SK-N-SH treated with all-trans-retinoic acid at 6 μM for 48 hours (cell line): ENCODE results near the gene PXDC1.

Experiments used
- ATAC-seq: fragments of 200-7000 bp; cut with Tn5 transposase; 3 replicates; pipeline ENCODE4 v1.9.1; 2020; ENCODE audit warnings: mild to moderate bottlenecking, moderate library complexity
- ARNTL ChIP-seq: fragments of 450-650 bp; formaldehyde crosslinking; IDR thresholded peaks from 2 replicates; pipeline ENCODE4 v1.5.0; 2020; ENCODE audit warnings: low read depth, mild to moderate bottlenecking, moderate library complexity, borderline replicate concordance
- BACH2 ChIP-seq: fragments of 250-450 bp; sonication (Bioruptor Pico); IDR thresholded peaks from 2 replicates; pipeline ENCODE4 v1.9.0; 2021; ENCODE audit warnings: mild to moderate bottlenecking, borderline replicate concordance
- CSDC2 ChIP-seq: fragments of 250-450 bp; sonication (Bioruptor Pico); IDR thresholded peaks from 2 replicates; pipeline ENCODE4 v1.5.0; 2020; ENCODE audit warnings: mild to moderate bottlenecking, moderate library complexity
- ESRRG ChIP-seq: fragments of 250-450 bp; sonication (Bioruptor Pico); IDR thresholded peaks from 2 replicates; pipeline ENCODE4 v1.6.1; 2021; ENCODE audit warnings: mild to moderate bottlenecking
- GLIS3 ChIP-seq: fragments of 250-450 bp; sonication (Bioruptor Pico); IDR thresholded peaks from 2 replicates; pipeline ENCODE4 v1.5.0; 2020; ENCODE audit warnings: mild to moderate bottlenecking, moderate library complexity
- ISL1 ChIP-seq: fragments of 250-450 bp; sonication (Bioruptor Pico); IDR thresholded peaks from 2 replicates; pipeline ENCODE4 v2.1.2; 2022; ENCODE audit warnings: mild to moderate bottlenecking, moderate library complexity
- OSR1 ChIP-seq: fragments of 250-450 bp; sonication (Bioruptor Pico); IDR thresholded peaks from 2 replicates; pipeline ENCODE4 v1.8.0; 2022; ENCODE audit warnings: moderate library complexity, mild to moderate bottlenecking, inconsistent platforms
- PATZ1 ChIP-seq: fragments of 250-450 bp; sonication (Bioruptor Pico); IDR thresholded peaks from 2 replicates; pipeline ENCODE4 v1.8.0; 2020; ENCODE audit warnings: mild to moderate bottlenecking, moderate library complexity, borderline replicate concordance
- POU6F1 ChIP-seq: fragments of 250-450 bp; sonication (Bioruptor Pico); IDR thresholded peaks from 2 replicates; pipeline ENCODE4 v1.8.0; 2021; ENCODE audit warnings: low read depth, mild to moderate bottlenecking, moderate library complexity, borderline replicate concordance
- PPARA ChIP-seq: fragments of 250-450 bp; sonication (Bioruptor Pico); IDR thresholded peaks from 2 replicates; pipeline ENCODE4 v1.5.0; 2020; ENCODE audit warnings: mild to moderate bottlenecking, borderline replicate concordance
- RARB ChIP-seq: fragments of 250-450 bp; sonication (Bioruptor Pico); IDR thresholded peaks from 2 replicates; pipeline ENCODE4 v1.8.0; 2021; ENCODE audit warnings: mild to moderate bottlenecking, moderate library complexity
- SNAI2 ChIP-seq: fragments of 250-450 bp; sonication (Bioruptor Pico); IDR thresholded peaks from 2 replicates; pipeline ENCODE4 v1.5.0; 2020; ENCODE audit warnings: mild to moderate bottlenecking, moderate library complexity
- TOX ChIP-seq: fragments of 250-450 bp; sonication (Bioruptor Pico); IDR thresholded peaks from 2 replicates; pipeline ENCODE4 v1.8.0; 2021; ENCODE audit warnings: mild to moderate bottlenecking, moderate library complexity, borderline replicate concordance
- TSHZ2 ChIP-seq: fragments of 250-450 bp; sonication (Bioruptor Pico); IDR thresholded peaks from 2 replicates; pipeline ENCODE4 v1.5.0; 2020; ENCODE audit warnings: mild to moderate bottlenecking, moderate library complexity
- ZC3H10 ChIP-seq: fragments of 250-450 bp; sonication (Bioruptor Pico); IDR thresholded peaks from 2 replicates; pipeline ENCODE4 v1.5.1; 2021; ENCODE audit warnings: mild to moderate bottlenecking, moderate library complexity
- ZFP3 ChIP-seq: fragments of 250-450 bp; sonication (Bioruptor Pico); IDR thresholded peaks from 2 replicates; pipeline ENCODE4 v1.5.0; 2020; ENCODE audit warnings: mild to moderate bottlenecking, moderate library complexity
- ZFP30 ChIP-seq: fragments of 450-650 bp; formaldehyde crosslinking; IDR thresholded peaks from 2 replicates; pipeline ENCODE4 v1.5.0; 2022; ENCODE audit warnings: mild to moderate bottlenecking, moderate library complexity
- ZNF565 ChIP-seq: fragments of 450-650 bp; formaldehyde crosslinking; conservative IDR thresholded peaks from 2 replicates; pipeline ENCODE4 v1.5.0; 2020; ENCODE audit warnings: low read depth, mild to moderate bottlenecking, moderate library complexity
- ZNF70 ChIP-seq: fragments of 450-650 bp; formaldehyde crosslinking; IDR thresholded peaks from 2 replicates; pipeline ENCODE4 v1.5.0; 2020; ENCODE audit warnings: mild to moderate bottlenecking, moderate library complexity
- ZNF8 ChIP-seq: fragments of 450-650 bp; formaldehyde crosslinking; IDR thresholded peaks from 2 replicates; pipeline ENCODE4 v1.5.0; 2020; ENCODE audit warnings: mild to moderate bottlenecking, moderate library complexity
- TF ChIP-seq, protein P1 (sequence below): fragments of 250-450 bp; sonication (Bioruptor Pico); IDR thresholded peaks from 2 replicates; pipeline ENCODE4 v1.5.1; 2020; ENCODE audit warnings: low read depth, mild to moderate bottlenecking, moderate library complexity

Gene PXDC1

DNA sequence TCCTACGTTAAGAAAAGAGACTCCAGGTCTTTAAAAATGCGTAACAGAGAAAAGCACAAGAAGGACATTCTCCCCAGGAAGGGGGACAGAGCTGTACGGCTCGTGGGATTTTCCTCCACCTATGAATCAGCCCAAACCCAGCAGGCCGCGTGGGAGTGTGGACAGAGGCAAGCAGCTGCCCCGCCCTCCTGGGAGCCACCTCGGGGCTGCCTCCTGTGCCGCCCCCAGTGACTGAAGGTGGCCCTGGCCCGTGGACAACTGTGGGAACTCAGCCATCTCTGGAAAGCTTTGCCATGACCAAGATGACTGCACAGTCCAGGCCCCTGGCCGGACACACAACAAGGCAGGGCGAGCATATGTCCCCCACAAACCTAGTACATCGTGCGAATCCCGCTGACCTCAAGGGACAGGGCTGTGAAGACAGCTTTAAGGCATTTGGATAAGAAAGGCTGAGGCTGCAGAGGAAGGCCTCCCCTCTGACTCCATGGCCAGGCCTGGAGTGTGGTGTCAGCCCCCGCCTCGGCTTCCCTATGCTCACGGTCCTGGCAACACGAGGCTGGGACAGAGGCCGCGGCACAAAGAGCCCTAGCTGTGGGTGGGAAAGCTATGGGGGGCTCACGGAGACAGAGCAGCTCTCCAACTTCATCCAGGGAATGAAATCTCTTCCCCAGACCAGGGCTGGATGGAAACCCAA, 26.9 kb downstream of the PXDC1 start:
- TF ChIP-seq RARB (CRISPR knock-in tag): no peak
- TF ChIP-seq GLIS3 (CRISPR knock-in tag): no peak
- TF ChIP-seq ZNF565 (CRISPR knock-in tag): no peak
- peak; percentile 4; the same call in 1 of the 3 replicates for ATAC-seq

- ATAC-seq: no peak
- no peak for TF ChIP-seq ZC3H10 (CRISPR knock-in tag)
- no peak for TF ChIP-seq OSR1 (CRISPR knock-in tag)
These were observed 27.5 kb downstream of the PXDC1 start for GRCh38 chr6:3723966-3724365.

DNA sequence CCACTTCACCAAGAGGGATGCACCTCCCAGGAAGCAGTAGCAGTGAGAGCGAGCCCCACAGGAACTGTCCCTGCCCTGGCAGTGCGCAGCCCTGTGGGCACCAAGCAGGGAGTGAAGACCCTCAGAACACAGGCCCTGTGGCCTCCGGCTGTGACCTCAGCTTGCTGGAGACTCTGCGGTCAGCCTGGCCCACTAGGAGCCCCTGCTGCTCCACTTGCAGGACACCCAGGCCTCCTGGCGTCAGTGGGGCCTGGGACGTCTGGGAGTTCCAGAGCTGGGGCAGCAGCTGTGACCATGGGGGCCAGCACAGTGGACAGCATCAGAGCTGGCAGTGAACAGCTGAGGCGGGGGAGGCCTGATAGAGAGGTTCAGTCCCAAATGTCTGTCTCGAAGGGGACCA, 28.3 kb downstream of the PXDC1 start:
- no peak for ATAC-seq
- no peak for TF ChIP-seq PATZ1
- TF ChIP-seq TSHZ2 (CRISPR knock-in tag): no peak
- TF ChIP-seq ZNF70 (CRISPR knock-in tag): no peak
- no peak for TF ChIP-seq SNAI2 (CRISPR knock-in tag)
- TF ChIP-seq ZC3H10 (CRISPR knock-in tag): no peak
- TF ChIP-seq BACH2 (CRISPR knock-in tag): no peak
- no peak for TF ChIP-seq ARNTL
- TF ChIP-seq ESRRG (CRISPR knock-in tag): no peak
- no peak for TF ChIP-seq TOX (CRISPR knock-in tag)
- no peak for TF ChIP-seq ZFP3 (CRISPR knock-in tag)
- no peak for TF ChIP-seq ISL1
- no peak for TF ChIP-seq CSDC2 (CRISPR knock-in tag)
- no peak for TF ChIP-seq ZNF565 (CRISPR knock-in tag)
- no peak for TF ChIP-seq ZNF8
- TF ChIP-seq PPARA (CRISPR knock-in tag): no peak
- no peak for TF ChIP-seq RARB (CRISPR knock-in tag)
- no peak for TF ChIP-seq OSR1 (CRISPR knock-in tag)
- no peak for TF ChIP-seq ZFP30 (CRISPR knock-in tag)
- TF ChIP-seq, all 23 proteins: peak for 0

GRCh38 chr6:3722785-3723184, 28.7 kb downstream of the PXDC1 start:
- TF ChIP-seq, protein P1, sequence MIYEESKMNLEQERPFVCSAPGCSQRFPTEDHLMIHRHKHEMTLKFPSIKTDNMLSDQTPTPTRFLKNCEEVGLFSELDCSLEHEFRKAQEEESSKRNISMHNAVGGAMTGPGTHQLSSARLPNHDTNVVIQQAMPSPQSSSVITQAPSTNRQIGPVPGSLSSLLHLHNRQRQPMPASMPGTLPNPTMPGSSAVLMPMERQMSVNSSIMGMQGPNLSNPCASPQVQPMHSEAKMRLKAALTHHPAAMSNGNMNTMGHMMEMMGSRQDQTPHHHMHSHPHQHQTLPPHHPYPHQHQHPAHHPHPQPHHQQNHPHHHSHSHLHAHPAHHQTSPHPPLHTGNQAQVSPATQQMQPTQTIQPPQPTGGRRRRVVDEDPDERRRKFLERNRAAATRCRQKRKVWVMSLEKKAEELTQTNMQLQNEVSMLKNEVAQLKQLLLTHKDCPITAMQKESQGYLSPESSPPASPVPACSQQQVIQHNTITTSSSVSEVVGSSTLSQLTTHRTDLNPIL (CRISPR knock-in tag): no peak
- TF ChIP-seq TOX (CRISPR knock-in tag) (no peak), ZNF70 (CRISPR knock-in tag) (no peak), SNAI2 (CRISPR knock-in tag) (no peak), OSR1 (CRISPR knock-in tag) (no peak), POU6F1 (CRISPR knock-in tag) (no peak), ZNF565 (CRISPR knock-in tag) (no peak)
- ATAC-seq: no peak
